Vagina (tissue), 2 donors: ENCODE data around the gene PRKAR1B. TPM values are rescaled to one million over a fixed set of nuclear protein-coding genes. Genes with fewer than 3 reads are reported as not detected.
A peak's percentile ranks its signal among the peaks of the same experiment; 100 is the strongest.

ENCODE experiments used
- DNase-seq, 2 donors: peaks; one replicate each; pipeline ENCODE4 v3.0.0-alpha.2; 2017; ENCODE audit errors: extremely low spot score in 2 of 2
- H3K27ac ChIP-seq: fragments of 200-600 bp; sonication (generic); one replicate; pipeline ENCODE4 v1.5.1; 2019
- H3K27me3 ChIP-seq: fragments of 200-600 bp; sonication (generic); one replicate; pipeline ENCODE4 v1.5.1; 2019
- H3K36me3 ChIP-seq, 2 donors: fragments of 200-600 bp; sonication (generic); one replicate each; pipeline ENCODE4 v1.5.1; 2017 to 2019
- H3K4me1 ChIP-seq: fragments of 200-600 bp; sonication (generic); one replicate; pipeline ENCODE4 v1.5.1; 2019
- H3K4me3 ChIP-seq, 2 donors: fragments of 200-600 bp; sonication (generic); 1 replicate in 1 of 2; 2 replicates in 1 of 2; pipeline ENCODE4 v1.5.1; 2016 to 2019
- H3K9me3 ChIP-seq: fragments of 200-600 bp; sonication (generic); one replicate; pipeline ENCODE4 v1.5.1; 2019
- POLR2A ChIP-seq, 2 donors: fragments of 450-650 bp; IDR thresholded peaks; one replicate each; pipeline ENCODE4 v1.6.1; 2017; ENCODE audit warnings: antibody characterized with exemption in 2 of 2, mild to moderate bottlenecking in 2 of 2, moderate library complexity in 2 of 2
- POLR2AphosphoS5 ChIP-seq, 2 donors: sonication (generic); formaldehyde crosslinking; IDR thresholded peaks; one replicate each; pipeline ENCODE4 v1.9.0; 2017; ENCODE audit warnings: antibody characterized with exemption in 2 of 2, mild to moderate bottlenecking in 2 of 2, low read depth in 1 of 2; ENCODE audit not compliant: insufficient read depth in 1 of 2
- intact Hi-C: fragments of 100-400 bp; cut with DNase I; formaldehyde crosslinking; loops from one replicate; pipeline ENCODE4 v1.15.1; 2023
- total RNA-seq: library from RNA; depleted of rRNA; stranded (reverse); fragments of >200 nt; gene quantifications from one replicate; pipeline ENCODE4 v1.2.3, GENCODE V29; 2016
- TF ChIP-seq, protein P1 (sequence below), 3 experiments: fragments of 450-650 bp in 2 of 3; fragments of 200-600 bp in 1 of 3; sonication (generic) in 1 of 3; IDR thresholded peaks; one replicate each; pipeline ENCODE4 v1.5.1; 2017 to 2019; ENCODE audit warnings: antibody characterized with exemption in 3 of 3, mild to moderate bottlenecking in 2 of 3, moderate library complexity in 2 of 3

Gene PRKAR1B
- total RNA-seq, 1 donor from 2014 or later, result 31.4 TPM

DNA sequence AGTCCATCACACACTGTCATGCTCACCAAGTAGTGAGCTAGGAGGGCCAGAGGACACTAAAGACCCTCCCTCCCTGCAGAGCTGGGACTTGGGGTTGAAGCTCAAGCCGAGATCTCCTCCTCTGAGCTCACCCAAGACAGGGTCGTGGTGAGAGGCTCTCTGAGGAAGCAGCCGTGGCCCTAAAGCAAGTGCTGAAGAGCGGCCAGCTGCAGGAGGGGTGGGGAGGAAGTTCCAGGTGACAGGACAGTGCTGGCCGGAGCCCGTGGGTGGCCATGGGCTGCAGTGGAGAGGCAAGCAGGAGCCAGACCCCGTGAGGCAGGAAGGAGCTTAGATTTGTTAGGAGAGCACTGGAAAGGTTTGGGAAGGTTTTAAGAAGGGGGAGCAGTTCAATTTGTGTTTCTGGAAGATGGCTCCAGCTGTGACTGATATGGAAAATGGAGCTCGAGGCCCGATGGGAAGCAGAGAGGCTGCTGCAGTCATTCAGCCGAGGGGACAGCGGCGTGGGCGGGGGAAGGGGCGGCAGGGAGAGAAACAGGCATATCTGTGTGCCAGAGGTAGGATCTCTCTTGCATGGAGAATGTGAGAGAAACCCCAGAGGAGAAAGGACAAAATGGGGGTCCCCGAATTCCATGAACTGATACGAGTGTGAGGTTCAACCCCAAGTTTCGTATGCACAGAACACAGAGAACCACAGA is 27.5 kb downstream of the PRKAR1B start:
- Histone ChIP-seq H3K4me1 (peaks cover 18% of the 10 kb centered on the region), H3K27ac (no peak overlapping the region), H3K27me3 (no peaks in the 10 kb centered on the region), H3K4me3 (no peak overlapping the region), H3K9me3 (no peaks in the 10 kb centered on the region), H3K36me3 (no peaks in the 10 kb centered on the region)
- peak in 1 of 2 donors; percentile 26 for TF ChIP-seq POLR2AphosphoS5 (IDR thresholded peaks at IDR 0.05; ENCODE audit: insufficient read depth in 1 of 2, low read depth in 1 of 2)
- TF ChIP-seq, protein P1, sequence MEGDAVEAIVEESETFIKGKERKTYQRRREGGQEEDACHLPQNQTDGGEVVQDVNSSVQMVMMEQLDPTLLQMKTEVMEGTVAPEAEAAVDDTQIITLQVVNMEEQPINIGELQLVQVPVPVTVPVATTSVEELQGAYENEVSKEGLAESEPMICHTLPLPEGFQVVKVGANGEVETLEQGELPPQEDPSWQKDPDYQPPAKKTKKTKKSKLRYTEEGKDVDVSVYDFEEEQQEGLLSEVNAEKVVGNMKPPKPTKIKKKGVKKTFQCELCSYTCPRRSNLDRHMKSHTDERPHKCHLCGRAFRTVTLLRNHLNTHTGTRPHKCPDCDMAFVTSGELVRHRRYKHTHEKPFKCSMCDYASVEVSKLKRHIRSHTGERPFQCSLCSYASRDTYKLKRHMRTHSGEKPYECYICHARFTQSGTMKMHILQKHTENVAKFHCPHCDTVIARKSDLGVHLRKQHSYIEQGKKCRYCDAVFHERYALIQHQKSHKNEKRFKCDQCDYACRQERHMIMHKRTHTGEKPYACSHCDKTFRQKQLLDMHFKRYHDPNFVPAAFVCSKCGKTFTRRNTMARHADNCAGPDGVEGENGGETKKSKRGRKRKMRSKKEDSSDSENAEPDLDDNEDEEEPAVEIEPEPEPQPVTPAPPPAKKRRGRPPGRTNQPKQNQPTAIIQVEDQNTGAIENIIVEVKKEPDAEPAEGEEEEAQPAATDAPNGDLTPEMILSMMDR (IDR thresholded peaks at IDR 0.05), result no peak
- intact Hi-C loops, result no loop called here
- peak in 1 of 2 donors; percentile 64 for DNase-seq

GRCh38 chr7:698515-699475 is 28.3 kb downstream of the PRKAR1B start:
- Histone ChIP-seq H3K36me3 (no peaks in the 10 kb centered on the region), H3K4me1 (peaks cover 18% of the 10 kb centered on the region), H3K9me3 (no peaks in the 10 kb centered on the region), H3K27me3 (no peaks in the 10 kb centered on the region), H3K27ac (no peak overlapping the region), H3K4me3 (no peak overlapping the region)
- TF ChIP-seq, protein P1 (IDR thresholded peaks at IDR 0.05), result no peak
- TF ChIP-seq POLR2AphosphoS5 (IDR thresholded peaks at IDR 0.05; ENCODE audit: insufficient read depth in 1 of 2, low read depth in 1 of 2) (no peak), POLR2A (IDR thresholded peaks at IDR 0.05) (no peak)
- intact Hi-C loops, result no loop called here
- DNase-seq, result peak in 1 of 2 donors; percentile 67

- Histone ChIP-seq H3K4me1 (peaks cover 18% of the 10 kb centered on the region), H3K9me3 (no peaks in the 10 kb centered on the region), H3K4me3 (no peak overlapping the region), H3K36me3 (no peaks in the 10 kb centered on the region), H3K27me3 (no peaks in the 10 kb centered on the region), H3K27ac (peak overlapping the region; percentile 44)
- TF ChIP-seq, protein P1 (IDR thresholded peaks at IDR 0.05), result no peak
- TF ChIP-seq POLR2A (IDR thresholded peaks at IDR 0.05), result no peak
- TF ChIP-seq POLR2AphosphoS5 (IDR thresholded peaks at IDR 0.05; ENCODE audit: insufficient read depth in 1 of 2, low read depth in 1 of 2), result no peak
- no peak for DNase-seq
- intact Hi-C loops, result no loop called here
Measured at GRCh38 chr7:696812-697551, 30.1 kb downstream of the PRKAR1B start.

GRCh38 chr7:696426-696811 is 30.7 kb downstream of the PRKAR1B start:
- Histone ChIP-seq H3K9me3 (no peaks in the 10 kb centered on the region), H3K4me1 (peaks cover 18% of the 10 kb centered on the region), H3K27ac (no peak overlapping the region), H3K4me3 (no peak overlapping the region), H3K36me3 (no peaks in the 10 kb centered on the region), H3K27me3 (no peaks in the 10 kb centered on the region)
- no peak for DNase-seq
- no peak for TF ChIP-seq POLR2AphosphoS5 (IDR thresholded peaks at IDR 0.05; ENCODE audit: insufficient read depth in 1 of 2, low read depth in 1 of 2)
- TF ChIP-seq, protein P1 (IDR thresholded peaks at IDR 0.05), result no peak
- TF ChIP-seq POLR2A (IDR thresholded peaks at IDR 0.05), result no peak
- intact Hi-C loops, result no loop called here
